Measurements from ENCODE around the gene IL36RN.

DNA sequence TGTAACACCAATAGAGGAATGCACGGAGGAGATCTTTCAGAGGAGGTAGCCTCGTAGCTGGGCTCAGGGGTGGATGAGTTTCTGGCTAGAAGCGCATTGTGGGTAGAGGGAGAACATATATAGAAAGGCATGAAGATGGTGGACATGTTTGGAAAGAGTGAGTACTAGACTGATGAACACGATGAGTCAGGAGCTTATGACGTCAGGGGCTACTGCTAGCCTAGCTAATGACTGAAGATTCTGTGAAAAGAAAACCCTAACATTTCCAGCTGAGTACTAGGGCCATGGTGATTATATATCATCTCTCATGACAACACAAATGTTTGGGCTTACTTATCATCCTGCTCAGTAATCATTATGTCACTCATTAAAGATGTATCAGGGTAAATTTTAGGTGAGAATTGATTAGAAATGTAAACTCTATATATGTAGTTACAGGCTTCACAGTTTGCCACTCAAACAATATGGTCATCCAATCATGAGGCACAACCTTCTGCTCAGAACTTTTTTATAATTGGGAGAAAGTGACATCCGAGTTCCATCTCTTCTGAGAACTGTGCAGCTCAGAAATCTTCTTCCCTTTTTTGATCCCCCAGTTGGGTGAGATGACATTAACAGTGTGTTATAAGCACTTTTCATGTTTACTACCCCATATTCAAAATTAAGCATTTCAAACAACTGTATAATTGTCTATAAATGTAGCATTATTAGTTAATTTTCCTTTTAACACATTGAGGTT, 46.2 kb downstream of the IL36RN start:
- TF ChIP-seq GATA3 (IDR thresholded peaks at IDR 0.05; ENCODE audit: low read depth, low read length) = no peak
- TF ChIP-seq GATA2 (IDR thresholded peaks at IDR 0.05; ENCODE audit: low read depth, low read length) = no peak

All from SH-SY5Y (cell line).